Endometrium (tissue), 2 donors: Measurements from ENCODE around the gene ABCA2.
"Not testable (repeated sequence)": the region's sequence is repeated elsewhere in the genome, so short reads cannot be mapped to it uniquely, and the experiment has no call there.

ENCODE experiments used
- FAIRE-seq: peaks from 2 replicates; lab custom pipeline; 2012; peaks lifted over from hg19 to GRCh38; lab: Jason Lieb, UNC
- donor health status: control.
- donor health status: control.

The ABCA2 gene

GRCh38 chr9:137046088-137046787 is 18.2 kb upstream of the ABCA2 start, which contains the start of gene NPDC1:
NPDC1 (minus strand) TSS chr9:137046177; CDS start chr9:137045989, 188 bp downstream.
- no peak for FAIRE-seq

DNA sequence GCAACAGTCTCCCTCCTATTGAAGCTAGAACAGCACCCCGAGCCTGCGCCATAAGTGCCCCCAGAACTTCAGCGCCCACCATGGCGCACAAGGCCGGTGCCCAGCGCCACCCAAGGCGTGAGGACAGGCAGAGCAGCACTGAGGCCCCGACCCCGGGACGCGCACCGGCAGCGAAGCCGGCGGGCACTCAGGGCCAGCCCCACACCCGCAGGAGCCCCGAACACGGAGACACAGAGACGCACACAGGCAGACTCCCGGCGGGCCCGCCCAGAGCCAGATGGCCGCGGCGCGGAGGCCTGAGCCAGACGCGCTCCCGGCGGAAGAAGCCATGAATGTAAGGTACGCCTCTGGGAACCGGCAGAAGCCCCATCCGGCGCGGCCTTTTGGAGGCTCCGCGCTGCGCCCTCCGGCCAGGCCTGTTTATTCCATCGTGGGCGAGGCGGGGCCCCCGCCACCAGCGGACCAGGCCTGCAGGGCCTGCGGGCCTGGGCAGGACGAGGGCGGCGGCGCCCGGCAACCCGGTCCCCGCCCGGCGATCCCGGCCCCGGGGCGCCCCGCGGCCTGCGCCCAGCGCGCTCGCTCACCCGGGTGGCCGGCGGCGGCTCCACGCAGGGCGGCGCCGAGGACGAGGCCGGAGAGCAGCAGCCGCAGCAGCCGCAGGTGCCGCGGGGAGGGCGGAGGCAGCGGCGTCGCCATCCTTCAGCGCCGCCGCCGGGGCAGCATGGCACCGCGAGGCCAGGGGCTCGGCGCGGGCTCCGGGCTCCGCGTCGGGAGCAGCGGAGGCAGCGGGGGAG is 17.5 kb upstream of the ABCA2 start:
- no peak for FAIRE-seq

DNA sequence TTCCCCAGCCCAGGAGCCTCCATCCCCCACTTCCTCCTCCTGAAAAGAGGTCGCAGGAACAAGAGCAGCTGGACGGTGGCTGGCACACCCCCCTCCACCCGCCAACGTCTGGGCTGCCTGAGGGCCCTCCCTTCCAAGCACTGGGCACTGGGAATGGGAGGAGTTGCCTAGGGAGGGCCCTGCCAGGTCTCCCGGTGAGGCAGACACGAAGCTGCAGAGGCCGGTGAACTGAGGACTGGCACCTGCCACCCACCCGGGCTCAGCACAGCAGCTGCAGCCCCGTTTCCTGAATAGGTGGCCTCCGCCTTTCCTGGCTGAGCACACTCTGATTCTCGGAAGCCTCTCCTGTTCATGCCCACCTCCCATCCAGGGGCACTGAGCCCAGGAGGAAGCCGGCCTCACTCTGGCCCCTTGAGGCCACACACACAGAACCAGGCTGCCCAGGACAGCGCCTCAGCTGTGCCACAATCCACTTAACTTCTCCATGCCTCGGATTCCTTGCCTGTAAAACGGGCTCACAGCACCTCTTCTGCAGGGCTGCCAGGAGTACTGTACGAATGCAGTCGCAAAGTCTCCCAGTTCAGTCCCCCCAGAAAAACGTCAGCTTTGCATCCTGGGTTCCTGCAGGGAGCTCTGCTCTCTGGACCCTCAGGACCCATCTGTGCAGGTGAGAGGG is 16.6 kb upstream of the ABCA2 start:
- no peak for FAIRE-seq

DNA sequence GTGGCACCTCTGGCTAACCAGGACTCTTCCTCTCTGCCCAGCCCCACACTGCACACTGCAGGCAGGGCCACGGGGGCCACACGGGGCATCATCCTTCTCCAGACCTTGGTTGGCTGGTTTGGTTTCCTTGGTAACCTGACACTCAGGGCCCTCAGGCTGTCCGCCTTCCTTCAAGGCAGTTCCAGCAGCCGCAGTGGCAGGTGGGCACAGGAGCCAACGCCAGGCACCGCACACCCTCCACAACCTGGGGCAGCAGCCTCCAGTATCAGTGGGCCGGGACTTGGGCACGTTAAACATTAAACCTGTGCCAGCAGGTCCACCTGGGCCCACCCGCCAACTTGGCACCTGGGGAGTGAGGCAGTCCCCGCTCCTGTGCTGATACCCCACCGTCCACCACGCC is 16.0 kb upstream of the ABCA2 start:
- no peak for FAIRE-seq

DNA sequence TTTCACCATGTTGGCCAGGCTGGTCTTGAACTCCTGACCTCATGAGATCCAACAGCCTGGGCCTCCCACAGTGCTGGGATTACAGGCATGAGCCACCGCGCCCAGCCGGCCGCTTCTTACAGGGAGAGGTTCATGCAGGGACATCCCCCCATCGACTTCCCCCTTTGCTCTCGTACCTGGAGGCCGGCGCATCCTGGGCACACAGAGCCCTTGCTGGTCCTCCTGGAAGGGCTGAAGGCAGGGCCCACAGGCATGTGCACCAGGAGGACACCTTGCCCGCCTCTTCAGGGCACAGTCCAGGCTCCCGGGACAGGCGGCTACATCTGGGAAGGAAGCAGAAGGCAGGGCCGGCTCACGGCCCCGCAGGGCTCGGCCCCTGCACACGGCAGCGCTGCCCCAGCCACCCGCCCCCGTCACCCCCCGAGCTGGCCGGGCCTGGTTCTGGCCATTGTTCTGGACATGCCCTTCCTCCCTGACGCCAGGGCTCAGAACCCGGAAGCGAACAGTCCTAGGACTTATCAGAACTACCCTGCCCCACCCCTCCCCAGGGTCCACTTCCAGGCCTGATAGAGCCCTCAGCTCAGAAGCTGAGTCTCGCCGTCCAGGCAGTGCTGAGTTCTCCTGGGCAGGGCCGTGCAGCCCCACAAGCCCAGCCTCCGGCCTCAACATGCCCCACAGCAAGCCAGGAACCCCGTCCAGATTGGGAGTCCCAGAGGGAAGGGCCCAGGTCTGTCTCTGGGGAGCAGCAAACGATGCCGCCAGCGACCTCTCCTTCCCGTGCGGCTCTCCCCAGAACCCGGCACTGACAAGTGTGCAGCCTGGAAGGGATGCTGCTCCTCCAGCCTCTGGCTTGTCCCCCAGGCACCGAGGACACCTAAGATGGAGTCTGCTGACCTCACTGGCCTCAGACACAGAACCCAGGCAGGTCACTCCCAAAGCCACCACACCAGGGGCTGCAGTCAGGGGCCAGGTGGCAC is 15.0 kb upstream of the ABCA2 start:
- FAIRE-seq, result no peak

GRCh38 chr9:137041124-137041523 is 13.1 kb upstream of the ABCA2 start:
- no peak for FAIRE-seq

- FAIRE-seq, result no peak
These were observed 12.5 kb upstream of the ABCA2 start for GRCh38 chr9:137040568-137040967.

DNA sequence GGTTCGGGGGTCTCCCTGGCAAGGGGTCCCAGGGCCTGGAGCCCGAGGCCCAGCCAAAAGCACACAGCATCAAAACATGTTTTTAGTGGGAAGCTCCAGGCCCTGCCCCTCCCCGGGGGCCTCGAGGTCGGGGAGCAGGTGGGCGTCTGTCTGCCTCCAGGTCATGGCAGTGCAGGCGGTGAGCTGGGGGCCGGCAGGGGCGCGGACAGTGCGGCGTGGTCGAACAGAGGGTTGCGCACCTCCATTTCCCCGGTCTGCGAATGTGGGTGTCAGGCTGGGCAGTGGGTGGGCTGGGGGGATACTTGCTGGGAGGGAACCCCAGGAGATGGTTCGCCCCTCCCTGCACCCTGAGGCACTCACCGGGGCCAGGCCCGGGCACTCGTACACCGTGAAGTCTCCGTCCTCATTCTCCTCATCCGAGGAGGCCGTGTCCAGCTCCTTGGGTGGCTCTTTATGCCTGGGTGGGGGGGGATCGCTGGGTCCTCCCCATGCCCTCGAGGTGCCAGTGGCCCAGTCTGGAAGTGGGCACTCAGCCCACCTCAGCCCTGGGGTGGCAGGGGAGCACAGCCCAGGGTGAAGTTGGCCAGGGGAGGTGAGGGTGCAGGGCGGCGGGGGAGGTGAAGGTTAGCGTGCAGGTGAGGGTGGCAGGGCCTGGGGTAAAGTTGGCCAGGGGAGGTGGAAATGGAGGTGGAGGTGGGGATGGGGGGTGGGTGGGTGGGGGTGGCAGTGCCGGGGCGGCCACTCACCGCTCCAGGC is 11.8 kb upstream of the ABCA2 start:
- no peak for FAIRE-seq

GRCh38 chr9:137038916-137039315 is 10.9 kb upstream of the ABCA2 start:
- no peak for FAIRE-seq

DNA sequence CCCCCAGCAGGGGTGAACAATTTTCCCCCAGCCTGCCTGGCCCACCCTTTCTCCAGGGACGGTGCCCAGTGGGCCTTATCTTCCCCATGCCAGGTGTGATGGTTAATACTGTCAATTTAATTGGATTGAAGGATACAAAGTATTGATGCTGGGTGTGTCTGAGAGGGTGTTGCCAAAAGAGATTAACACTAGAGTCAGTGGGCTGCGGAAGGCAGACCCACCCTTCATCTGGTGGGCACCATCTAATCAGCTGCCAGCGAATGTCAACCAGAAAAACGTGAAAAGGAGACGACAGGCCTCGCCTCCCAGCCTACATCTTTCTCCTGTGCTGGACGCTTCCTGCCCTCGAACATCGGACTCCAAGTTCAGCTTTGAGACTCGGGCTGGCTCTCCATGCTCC is 9.4 kb upstream of the ABCA2 start:
- FAIRE-seq, result no peak

- FAIRE-seq, result no peak
These were observed 9.0 kb upstream of the ABCA2 start for GRCh38 chr9:137037035-137037434.

DNA sequence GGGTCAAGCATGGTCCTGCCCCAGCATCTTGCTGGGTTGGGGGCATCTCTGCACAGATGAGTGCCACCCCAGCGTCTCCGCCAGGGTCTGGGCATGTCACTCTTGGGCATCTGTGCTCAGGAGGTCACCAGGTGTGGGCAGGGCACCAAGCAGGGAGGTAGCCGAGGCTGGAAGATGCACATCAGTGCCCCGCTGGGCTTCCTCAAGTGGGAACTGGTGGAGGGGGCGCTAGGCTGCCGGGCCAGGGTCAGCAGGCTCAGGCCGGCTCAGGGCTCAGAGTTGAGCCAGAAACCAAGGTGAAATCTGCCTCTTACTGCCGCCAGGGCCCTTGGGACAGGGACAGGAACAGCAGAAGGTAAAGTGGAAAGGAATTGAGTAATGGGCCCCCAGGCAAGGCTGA is 7.9 kb upstream of the ABCA2 start:
- FAIRE-seq, result no peak

DNA sequence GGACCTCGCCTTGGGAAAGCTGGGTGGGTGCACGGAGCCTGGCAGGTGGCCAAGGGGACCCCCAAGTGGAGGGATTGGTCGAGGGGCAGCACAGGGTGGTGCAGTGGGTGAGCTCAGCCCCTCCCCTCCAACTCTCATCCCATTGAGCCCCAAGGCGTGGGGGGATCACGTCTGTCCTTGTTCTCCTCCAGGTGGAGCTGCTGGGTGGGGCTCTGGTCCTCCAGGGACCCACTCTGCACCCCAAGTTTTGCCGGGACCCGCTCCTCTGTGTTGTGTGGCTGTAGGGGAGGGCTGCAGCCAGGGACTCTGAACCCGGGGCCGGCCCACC is 7.4 kb upstream of the ABCA2 start:
- FAIRE-seq, result no peak

DNA sequence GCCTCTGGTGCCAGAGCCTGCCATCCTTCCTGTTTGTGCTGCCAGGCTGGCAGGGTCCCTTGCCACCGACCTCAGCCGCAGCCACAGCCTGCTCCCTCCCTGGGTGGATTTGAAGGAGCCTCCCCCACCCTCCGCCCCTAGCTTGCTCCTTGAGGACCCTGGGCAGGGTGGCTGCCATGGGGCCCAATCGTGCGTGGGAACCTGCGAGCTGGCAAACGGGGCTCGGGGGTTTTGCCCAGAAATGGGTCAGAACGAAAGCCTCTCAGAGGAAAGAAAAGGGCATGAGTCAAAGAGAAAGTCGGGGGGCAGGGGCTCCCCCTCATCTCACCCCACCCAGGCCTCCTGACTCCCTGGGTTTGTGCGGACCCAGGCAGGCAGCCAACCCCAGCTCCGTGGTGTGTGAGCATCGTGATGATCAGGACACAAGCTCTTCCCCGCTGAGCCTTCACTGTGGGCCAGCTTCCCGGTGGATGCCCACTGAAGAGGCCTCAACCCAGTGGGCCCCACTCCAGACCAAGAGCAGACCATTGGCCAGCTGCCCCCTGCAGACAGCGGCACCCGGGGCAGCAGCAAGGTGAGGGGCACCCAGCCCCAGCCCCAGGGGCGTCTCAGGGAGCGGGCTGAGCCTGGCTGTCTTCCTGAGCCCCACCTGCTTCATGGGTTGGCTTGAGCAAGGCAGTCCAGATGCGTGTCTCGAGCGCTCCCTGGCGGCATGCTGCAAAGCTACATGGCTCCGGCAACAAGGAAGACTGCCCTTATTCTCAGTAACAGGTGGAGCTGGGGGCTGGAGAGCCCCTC is 6.9 kb upstream of the ABCA2 start:
- no peak for FAIRE-seq

GRCh38 chr9:137034039-137034708 is 6.1 kb upstream of the ABCA2 start:
- FAIRE-seq, result no peak

- not testable (repeated sequence) for FAIRE-seq
These were observed 5.4 kb upstream of the ABCA2 start for GRCh38 chr9:137033481-137033880.

DNA sequence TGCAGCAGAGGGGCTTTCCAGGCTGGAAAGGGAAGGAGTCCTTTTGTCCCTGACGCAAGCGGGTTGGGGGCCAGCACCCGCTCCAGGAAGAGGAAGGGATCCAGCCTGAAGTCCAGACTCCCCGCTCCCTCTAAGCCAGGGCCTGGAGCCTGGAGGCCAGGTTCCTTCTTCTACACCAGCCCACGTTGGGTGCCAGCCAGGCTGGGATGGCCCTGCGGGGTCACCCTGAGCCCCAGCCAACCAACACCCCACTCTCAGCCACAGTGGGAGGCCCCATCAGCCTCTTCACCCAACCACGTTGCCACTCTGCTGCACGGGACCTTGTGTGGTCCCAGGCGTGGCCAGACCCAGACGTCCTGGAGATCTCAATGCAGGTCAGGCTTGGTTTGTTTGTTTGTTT is 4.8 kb upstream of the ABCA2 start:
- FAIRE-seq, result no peak

DNA sequence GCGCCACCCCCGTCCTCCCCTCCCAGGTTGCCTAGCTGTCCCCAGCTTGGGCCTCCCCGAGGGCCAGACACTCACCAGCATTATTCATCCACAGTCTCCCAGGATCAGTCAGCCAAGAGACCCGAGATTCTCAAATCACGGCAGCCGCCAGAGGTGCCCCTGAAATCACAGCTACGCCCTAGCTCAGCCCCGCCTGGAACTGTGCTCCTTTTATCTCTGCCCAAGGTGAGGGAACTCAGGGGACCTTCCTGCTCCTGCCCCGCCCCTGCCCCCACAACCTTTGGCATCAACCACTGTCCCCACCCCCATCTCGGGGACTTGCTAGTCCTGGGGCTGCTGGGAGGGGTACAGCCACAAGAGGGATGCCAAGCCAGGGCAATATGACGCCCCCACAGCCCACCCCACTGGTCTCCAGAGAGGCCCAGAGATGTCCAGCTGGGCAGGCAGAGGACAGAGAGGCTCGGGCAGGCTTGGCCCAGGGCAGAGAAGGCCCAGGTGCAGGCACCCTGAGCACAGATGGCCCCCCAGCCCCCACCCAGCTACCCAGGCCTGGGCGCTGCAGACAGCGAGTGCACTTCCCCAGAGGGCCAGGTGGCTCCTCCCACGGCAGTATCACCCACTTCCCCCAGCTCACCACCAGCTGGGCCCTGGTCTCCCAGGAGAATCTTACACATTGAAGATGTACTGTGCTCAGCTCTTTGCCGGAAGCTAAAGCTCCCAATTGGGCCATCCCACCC is 4.0 kb upstream of the ABCA2 start, which contains the start of gene FUT7:
TSS of gene FUT7 (minus strand) at position 185 of the 737 bp plus-strand sequence. CDS start at position 88, 97 bp downstream.
- FAIRE-seq, result no peak
